HG03064 (cell line): ENCODE results near the gene GBX1.

ENCODE experiments used
- ATAC-seq: cut with Tn5 transposase; IDR thresholded peaks from one replicate; pipeline ENCODE4 v1.9.1; 2021; ENCODE audit warnings: low read depth; ENCODE audit not compliant: unreplicated experiment

The GBX1 gene

DNA sequence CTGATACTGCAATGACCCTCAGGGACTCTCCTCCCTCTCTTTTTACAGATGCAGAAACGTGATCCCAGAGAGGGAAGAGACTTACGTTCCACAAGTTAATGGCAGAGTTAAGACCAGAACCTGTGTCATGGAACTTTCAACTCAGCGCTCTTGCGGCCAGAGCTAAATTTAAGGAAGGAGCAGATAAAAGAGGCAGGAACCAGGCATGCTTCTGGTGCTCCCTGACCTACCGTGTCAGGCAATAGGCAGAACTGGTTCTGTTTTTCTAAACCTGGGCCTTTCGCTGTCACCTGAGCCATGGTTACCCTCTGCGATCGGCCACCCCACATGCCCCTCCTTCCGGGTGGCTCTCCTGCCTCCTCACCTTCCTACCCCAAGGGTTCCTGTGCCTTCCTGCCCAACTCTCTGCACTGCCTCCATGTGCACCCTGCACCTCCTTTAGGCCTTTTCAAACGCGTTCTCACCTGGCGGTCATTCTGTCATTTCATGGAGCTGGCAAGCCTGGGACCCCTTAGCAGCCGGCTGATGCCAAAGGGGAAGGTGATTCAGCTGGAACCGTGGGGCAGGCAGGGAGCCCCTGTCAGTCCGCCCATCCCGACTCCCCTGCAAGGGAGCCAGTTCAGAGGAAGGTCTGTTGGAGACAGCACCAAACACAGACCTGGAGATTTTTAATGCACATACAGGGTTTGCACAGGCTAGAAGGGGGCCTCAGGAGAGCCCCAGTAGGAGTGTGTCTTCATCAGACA lies 7.7 kb upstream of the GBX1 start:
- no peak for ATAC-seq

DNA sequence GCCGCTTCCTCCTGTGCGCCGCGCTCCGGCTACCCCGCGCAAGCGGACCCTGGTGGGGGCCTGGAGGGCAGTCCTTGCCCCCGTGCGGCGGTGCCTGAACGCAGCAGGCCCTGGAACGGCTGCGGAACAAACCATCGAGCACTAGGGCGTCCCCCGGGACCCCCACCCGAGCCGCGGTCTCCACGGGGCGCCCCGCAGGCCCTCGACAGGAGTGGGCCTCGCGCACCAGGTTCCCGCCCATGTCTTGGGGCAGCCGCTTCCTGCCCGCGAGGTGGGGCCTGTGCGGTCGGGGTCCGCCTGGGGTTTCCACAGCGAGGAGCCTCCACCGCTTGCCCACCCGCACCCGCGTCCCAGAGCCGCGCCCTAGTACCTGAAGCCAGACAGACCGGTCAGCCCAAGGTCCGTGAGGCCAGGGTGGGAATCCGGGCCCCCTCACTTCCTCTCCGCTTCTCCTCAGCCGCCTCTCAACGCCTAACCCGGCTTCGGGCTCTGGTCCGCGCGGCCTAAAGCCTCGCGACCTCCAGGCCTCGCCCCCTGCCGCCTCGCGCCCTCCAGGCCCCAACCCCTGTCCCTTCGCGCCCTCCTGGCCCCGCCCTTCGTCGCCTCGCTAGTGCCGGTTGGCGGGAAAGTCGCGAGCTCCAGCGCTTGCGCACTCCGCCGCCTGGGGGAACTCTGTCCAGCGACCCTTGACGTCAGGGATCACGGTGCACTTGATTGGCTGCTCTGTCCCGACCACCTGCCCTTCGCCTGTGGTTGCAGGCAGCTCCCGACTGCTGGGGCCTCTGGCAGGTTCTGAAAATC lies 7.0 kb upstream of the GBX1 start:
- no peak for ATAC-seq

DNA sequence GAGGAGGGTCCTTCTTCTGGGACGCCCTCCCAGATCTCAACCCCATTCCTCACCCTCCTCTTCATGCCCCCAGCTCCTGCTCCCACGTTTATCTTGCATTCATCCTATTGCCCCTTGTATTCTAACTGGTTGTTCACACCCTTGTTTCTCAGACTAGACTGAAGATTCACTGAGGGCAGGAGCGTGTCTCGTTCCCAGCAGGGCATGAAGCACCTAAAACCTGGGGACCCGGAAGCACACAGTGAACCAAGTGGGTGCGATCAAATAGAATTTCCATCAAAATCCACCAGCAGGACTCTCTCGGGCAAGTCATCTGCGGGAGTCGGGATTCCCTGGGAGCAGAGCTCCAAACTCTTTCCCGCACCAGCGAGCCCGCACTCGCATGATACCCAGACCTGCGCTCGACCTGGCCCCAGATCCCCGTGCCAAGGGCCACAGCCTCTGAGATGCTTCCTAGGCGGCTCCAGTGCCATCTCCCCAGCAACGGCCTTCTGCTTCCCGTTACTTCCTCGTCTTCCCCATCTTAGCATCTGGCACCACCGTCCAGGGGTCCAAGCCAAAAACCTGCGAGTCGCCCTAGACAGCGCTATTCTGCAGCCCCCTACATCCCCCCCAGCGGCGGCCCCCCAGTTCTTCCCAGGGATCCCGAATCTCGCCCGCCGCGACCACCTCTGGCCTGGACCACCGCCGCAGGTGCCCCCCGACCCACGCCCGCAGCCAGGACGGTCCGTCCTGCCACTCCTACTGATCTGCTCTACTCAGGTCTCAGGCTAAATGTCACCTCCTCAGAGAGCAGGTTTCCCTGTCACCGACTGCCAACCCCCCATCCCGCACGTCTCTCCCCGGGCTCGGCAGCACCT lies 6.1 kb upstream of the GBX1 start:
- no peak for ATAC-seq

DNA sequence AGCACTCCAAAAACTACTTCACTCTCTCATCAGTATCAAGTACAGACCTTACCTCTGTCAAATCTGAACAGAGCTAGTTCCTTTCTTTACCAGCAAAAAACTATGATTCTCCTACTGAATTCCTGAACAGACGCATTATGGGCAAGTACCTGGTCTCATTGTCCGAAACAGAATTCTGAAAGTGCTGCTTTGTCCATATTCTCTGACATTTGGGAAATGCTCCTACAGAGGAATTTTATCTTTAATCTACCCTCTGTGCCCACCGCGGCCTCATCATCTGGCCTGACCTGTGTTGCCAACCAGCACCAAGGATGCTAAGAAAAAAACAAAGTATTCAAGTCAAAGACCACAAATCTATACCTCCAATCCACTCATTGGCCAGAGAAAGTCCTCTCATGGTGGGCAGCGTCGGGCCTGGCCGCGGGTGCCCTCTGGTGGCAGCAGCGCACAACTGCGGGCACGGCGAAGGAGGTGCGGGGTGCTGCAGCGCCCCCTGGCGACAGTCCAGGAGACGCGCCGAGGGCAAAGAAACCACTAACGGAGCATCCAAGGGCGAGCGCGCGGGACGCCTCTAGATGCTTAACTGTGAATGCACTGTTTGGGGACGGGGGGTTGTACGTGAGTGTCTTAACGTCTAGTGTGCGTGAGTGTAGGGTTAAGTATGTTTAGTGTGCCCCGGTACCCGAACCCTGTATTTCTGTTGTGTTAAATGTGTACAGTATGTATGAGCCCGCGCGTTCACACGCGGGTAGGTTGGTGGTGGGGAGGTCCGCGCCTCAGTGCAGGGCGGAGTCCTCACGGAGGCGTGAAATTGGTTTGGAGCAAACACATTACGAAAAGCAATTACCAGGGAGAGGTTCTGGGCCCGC lies 5.0 kb upstream of the GBX1 start:
- peak; percentile 78 for ATAC-seq

GRCh38 chr7:151168787-151169162 lies 1.3 kb upstream of the GBX1 start:
- no peak for ATAC-seq

DNA sequence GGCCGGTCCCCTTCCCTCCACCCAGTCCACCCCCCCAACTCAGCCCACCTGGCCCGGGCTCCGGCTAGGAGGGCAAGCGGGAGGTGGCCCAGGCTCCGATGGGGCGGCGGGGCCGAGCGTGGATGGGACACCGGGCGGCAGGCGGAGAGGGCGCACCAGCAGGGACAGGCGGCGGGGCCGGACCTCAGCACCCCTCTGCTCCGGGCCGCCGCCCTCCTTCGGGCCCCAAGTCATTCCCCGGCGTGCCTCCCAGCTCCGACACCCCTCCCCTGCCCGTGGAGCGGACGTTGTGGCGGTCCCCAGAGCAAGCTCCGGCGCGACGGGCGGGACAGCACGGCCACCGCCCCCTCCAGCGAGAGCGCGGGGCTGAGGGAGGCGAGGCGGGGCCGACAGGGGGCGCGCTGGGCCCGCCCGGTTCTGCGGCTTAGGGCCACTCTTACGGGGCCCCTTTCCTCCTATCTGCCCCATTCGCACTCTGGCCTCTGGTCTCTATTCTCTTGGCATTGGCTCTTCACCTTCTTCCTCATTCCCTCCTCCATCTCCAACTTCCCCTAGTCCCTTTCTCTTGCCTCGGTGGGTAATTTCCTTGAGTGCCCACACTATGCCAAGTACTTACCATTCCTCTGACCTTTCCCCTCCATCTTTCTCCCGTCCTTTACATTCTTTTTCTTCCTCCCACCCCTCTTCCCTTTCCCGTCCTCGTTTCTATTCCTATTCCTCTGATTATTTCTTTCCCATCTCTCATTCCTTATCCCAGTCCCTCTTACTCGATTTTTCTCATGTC lies 701 bp upstream of the GBX1 start:
- no peak for ATAC-seq

DNA sequence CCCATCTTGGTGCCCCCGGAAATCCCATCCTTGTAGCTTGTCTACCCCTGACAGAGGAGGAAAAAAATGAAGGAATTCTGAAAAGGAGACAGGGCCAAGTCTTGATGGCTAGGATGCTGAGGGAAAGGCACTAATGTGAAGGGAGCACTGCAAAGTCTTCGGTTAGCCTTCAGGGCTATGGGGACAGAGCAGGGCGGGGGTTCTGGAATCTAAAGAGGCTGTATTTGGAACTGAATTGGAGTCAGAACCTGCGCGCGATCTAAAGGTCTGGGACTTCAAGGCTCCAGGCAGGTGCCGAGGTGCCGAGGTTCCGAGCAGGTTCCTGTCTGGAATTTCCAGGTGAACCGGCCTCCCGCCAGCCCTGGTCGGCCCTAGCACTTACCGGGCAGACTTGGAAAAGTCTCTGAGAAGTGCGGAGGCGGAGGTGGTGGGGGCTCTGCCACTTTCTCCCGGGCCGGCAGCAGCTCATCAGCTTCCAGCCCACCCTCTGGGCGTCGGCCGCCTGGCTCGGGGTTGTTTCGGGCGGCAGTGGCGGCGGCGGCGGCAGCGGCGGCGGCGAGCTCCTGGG lies 781 bp downstream of the GBX1 start:
- no peak for ATAC-seq

GRCh38 chr7:151161757-151162156 lies 5.7 kb downstream of the GBX1 start:
- no peak for ATAC-seq

DNA sequence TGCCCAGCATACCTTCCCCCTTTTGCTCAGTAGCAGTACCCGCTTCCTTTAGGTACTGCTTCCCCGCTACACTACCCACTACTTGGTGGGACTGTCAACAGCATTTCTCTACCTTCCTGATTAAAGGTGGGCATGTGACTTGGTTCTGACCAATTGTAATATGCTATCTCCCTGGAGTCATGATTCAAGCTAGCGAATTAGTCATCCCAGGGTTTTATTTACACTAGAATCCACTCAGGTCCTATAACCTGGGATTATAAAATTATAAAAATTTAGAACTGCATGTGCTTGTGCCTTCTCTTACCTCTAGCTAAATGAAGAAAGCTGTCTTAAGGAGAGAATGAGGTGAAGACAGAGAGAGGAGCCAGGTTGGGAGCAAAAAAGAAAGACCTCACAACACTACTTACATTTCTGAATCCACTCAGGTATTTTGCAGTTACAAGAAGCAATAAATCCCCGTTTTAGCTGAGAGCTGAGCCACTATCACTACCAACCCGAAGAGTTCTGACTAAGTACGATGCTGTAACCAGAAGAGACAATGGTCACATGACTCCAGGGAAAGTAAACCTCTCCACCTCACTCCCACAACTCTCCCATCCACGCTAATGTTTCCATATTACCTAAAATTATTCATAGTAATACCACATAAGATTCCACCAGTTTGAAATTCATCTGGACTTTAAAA lies 9.7 kb downstream of the GBX1 start:
- no peak for ATAC-seq

DNA sequence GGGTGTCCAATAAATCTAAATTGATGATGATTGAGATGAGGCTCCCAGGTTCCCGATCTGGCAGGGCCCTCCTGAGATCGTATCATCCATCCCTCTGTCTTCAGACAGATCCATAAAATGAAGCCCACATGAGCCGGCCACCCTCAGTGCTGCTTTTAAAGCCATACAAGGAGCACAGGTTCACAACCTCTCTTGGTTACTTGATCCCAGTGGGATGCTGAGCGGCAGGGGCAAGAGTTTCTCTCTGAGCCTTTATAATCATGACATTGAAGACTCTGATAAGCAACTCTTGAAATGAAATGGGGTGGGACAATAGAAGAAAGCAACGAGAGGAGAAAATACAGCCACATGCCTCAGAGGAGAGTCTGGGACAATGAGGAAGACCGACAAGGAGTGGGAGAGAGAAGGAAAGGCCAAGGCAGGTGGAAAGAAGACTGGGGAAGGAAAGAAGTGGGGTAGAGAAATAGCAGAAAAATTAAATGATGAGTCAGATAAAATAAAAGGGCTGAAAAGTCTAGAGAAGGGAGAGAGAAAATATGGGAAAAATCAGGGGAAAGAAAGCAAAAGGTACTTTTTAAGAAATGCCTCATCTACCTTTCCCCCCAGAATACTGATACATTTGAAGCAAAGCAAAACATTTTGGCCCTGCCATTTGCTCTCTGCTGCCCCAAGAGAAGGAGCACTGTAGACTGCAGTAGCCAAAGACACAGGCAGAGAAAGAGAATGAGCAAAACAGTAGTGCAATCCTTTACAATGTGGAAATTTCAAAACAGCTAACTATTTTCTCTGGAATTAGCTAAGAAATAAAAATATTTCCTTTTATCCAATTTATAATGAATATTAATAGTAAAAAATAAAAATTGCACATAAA lies 14.6 kb downstream of the GBX1 start:
- no peak for ATAC-seq

DNA sequence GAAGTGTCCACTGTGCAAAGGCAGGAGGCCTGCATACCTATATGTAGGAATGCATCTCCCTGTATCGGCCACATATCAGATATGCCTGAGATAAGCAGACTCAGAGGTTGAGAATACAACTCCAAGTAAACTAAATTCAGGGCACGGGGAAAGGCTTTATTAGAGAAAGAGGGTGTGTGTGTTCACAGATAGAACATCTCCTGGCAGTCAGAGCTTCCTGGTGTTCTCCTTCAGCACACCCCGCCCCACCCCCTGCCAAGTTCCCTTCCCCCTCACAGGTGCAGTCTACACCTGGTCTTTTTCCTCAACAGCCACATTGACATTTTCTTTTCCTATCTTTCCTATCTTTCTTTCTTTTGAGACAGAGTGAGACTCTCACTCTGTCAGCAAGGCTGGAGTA lies 17.1 kb downstream of the GBX1 start:
- ATAC-seq = no peak

DNA sequence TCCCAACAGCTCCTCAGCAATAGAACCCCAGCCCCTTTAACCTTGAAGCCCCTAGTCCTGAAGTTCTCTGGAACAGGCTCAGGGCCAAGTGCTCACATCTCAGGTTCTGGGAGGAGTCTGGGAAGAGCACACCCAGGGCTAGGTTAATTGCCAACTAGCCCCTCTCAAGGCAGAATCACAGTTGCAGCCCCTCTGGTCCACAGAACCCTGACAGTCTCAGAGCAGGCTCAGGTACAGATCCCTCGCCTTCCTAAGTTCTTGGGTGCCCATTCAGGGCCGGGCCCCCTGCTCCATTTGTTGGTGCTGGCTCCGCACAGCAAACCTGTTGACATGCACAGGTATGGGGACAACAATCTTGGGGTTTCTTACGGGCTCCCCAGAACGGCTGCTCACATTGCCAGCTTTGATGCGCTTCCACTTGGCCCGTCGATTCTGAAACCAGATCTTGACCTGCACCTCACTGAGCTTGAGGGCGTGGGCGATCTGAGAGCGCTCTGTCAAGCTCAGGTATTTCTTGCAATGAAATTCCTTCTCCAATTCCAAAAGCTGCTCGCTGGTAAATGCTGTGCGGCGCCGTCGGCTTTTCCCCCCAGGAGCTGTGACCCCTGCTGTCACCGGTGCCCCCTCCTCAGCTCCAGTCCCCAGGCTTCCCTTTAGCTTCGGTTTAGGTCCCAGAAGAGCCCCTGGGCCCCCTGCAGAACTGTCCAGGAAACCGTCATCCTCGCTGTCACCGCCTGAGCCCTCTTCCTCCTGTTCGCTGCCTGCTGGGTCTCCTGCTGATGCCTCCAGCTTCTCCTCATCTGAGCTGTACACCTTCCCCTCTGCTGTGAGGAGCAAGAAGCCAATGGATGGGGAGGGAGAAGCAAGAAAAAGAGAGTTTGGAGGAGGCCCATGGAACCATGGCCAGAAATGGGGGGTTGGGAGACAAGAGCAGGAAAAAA lies 18.9 kb downstream of the GBX1 start:
- no peak for ATAC-seq

DNA sequence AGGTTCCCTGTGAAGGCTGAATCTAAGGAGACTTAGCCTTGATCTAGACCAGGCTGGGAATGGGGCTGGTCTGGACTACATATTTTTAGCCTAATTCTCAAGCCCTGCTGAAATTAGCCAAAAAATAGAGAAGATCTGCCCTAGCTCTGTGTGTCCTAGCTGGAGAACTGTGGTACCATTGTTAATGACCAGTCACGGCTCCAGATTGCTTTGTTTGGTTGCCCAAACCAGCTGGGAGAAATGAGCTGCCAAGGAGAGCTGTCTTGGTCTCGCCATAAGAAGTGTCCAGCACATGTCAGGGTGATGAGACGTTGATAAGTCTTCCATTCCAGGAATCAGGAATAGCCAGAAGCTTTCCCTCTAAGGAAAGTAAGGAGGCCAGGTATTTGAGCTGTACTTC lies 20.7 kb downstream of the GBX1 start:
- ATAC-seq = no peak

DNA sequence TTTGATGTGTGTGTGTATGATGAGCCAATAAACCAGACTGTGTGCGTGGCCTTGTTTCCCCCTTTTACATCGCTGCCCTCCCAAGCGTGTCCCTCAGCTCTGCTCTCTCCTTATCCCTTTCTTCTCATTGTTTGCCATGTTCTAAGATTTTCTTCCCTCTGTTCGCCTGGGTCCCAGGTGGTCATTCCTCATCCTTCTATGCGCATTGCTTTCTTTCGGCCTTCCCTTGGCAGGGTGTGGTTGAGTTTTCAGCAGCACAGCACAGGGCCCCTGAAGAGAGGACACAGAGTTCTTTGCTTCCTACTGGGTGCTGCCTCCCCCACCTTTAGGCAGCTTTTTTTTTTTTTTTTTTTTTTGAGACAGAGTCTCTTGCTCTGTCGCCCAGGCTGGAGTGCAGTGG lies 23.1 kb downstream of the GBX1 start:
- ATAC-seq = no peak

DNA sequence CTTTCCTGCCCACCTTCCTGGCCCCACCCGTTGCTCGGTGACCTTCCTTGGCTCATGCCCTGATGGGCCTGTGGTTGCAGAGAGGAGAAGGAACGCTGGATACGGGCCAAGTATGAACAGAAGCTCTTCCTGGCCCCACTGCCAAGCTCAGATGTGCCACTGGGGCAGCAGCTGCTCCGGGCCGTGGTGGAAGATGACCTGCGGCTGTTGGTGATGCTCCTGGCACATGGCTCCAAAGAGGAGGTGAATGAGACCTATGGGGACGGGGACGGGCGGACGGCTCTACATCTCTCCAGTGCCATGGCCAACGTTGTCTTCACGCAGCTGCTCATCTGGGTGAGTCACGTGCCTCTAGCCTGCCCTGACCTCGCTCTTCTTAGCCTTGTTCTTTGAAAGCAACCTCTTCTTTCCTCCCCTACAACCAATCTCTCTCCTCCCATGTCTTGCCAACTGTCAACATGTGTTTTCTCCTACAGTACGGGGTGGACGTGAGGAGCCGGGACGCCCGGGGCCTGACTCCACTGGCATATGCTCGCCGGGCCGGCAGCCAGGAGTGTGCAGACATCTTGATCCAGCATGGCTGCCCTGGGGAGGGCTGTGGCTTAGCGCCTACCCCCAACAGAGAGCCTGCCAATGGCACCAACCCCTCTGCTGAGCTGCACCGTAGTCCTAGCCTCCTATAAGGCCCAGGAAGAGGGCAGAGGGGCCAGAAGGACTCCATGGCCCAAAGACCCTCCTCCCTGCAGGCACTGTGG lies 24.1 kb downstream of the GBX1 start:
- ATAC-seq = no peak

DNA sequence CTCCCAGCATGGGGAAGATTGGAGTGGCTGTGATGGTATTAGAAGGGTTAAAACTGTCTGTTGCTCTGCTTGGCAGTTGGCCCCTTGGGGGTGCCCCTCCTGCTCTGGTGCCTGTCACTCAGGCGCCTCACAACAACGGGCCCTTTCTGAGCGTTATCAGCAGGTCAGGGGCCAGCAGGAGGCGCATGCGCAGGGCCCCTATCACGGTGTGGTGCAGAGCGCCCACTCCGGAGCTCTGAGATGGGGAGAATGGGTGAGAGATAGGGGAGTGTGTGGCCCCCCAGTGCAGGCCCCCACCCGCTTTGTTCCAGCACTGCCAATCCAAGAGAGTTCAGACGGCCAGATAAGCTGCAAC lies 24.8 kb downstream of the GBX1 start:
- ATAC-seq = no peak
